Prostate gland (tissue), 2 donors: ENCODE measurements around the gene RNU1-3.
"Not testable (repeated sequence)": the region's sequence is repeated elsewhere in the genome, so short reads cannot be mapped to it uniquely, and the experiment has no call there.

Experiments
- CTCF ChIP-seq, 4 experiments: fragments of 200-600 bp in 2 of 4; fragments of 450-650 bp in 2 of 4; sonication (generic) in 2 of 4; IDR thresholded peaks; 1 replicate in 3 of 4; 2 replicates in 1 of 4; pipeline ENCODE4 v1.5.1; 2016 to 2019; ENCODE audit warnings: antibody characterized with exemption in 4 of 4, mild to moderate bottlenecking in 2 of 4, moderate library complexity in 2 of 4
- POLR2A ChIP-seq: fragments of 450-650 bp; IDR thresholded peaks from one replicate; pipeline ENCODE4 v1.6.1; 2016; ENCODE audit warnings: antibody characterized with exemption, mild to moderate bottlenecking
- POLR2AphosphoS5 ChIP-seq: sonication (generic); formaldehyde crosslinking; IDR thresholded peaks from one replicate; pipeline ENCODE4 v1.6.1; 2017; ENCODE audit warnings: antibody characterized with exemption

- TF ChIP-seq POLR2A; CTCF (IDR thresholded peaks at IDR 0.05); POLR2AphosphoS5: not testable (repeated sequence)
These were observed 27.6 kb upstream of the RNU1-3 start for GRCh38 chr1:16694308-16694702.
